Ascending aorta (tissue), 2 donors: Measurements from ENCODE around the gene COG3. TPM values are rescaled to one million over a fixed set of nuclear protein-coding genes. Genes with fewer than 3 reads are reported as not detected.

Experiments used
- DNase-seq, 2 donors: peaks; one replicate each; pipeline ENCODE4 v3.0.0-alpha.2; 2019; ENCODE audit warnings: low spot score in 2 of 2
- H3K27ac ChIP-seq, 2 donors: fragments of 200-600 bp; sonication (generic); one replicate each; pipeline ENCODE4 v1.5.1; 2016 to 2017; ENCODE audit warnings: mild to moderate bottlenecking in 1 of 2
- H3K27me3 ChIP-seq: fragments of 200-600 bp; sonication (generic); one replicate; pipeline ENCODE4 v1.5.1; 2017
- H3K36me3 ChIP-seq, 2 donors: fragments of 200-600 bp; sonication (generic); one replicate each; pipeline ENCODE4 v1.5.1; 2016
- H3K4me1 ChIP-seq, 2 donors: fragments of 200-600 bp; sonication (generic); one replicate each; pipeline ENCODE4 v1.5.1; 2016 to 2017; ENCODE audit warnings: mild to moderate bottlenecking in 1 of 2
- H3K4me3 ChIP-seq, 2 donors: fragments of 200-600 bp; sonication (generic); one replicate each; pipeline ENCODE4 v1.5.1; 2016 to 2017; ENCODE audit warnings: mild to moderate bottlenecking in 1 of 2
- H3K9me3 ChIP-seq, 2 donors: fragments of 200-600 bp; sonication (generic); one replicate each; pipeline ENCODE4 v1.5.1; 2016
- intact Hi-C: fragments of 100-400 bp; cut with DNase I; formaldehyde crosslinking; loops from one replicate; pipeline ENCODE4 v1.15.1; 2023
- total RNA-seq: library from RNA; depleted of rRNA; stranded (reverse); fragments of >200 nt; gene quantifications from one replicate; pipeline ENCODE4 v1.1.0, GENCODE V29; 2016
- TF ChIP-seq, protein P1 (sequence below), 3 experiments: fragments of 200-600 bp in 2 of 3; fragments of 450-650 bp in 1 of 3; sonication (generic) in 2 of 3; IDR thresholded peaks; one replicate each; pipeline ENCODE4 v1.5.1; 2016 to 2019; ENCODE audit warnings: antibody characterized with exemption in 3 of 3, mild to moderate bottlenecking in 1 of 3, moderate library complexity in 1 of 3

Gene COG3
- total RNA-seq, 1 donor from 2014 or later = 5.7 TPM

DNA sequence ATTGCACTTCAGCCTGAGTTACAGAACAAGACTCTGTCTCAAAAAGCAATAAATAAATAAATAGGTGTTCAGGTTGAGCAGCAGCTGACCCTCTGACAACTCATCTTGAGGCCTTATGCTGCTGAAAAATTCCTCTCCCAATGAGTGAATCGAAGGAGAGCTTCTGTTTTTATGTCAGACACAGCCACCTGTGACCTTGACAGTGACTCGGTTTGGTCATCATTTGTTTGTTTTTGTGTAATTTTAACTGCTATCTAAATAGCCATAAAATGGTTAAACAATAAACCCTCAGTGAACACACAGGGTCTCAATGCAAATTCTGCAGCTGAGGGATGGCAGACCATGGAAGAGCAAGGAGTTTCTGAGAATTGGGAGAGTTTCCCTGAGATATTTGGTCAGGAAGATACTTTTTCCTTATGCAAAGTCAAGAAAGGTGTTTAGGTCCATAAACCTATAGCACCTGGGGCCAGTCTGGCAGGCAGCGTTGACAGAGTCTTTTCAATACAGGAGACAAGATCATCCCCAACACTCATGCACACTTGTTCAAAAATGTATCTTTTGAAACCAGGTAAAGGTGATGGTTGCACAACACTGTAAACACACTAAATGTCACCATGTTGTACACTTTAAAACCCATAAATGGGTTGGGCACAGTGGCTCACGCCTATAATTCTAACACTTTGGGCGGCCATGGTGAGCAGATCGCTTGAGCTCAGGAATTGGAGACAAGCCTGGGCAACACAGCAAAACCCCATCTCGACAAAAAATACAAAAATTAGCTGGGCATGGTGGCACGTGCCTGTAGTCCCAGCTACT is 30.0 kb upstream of the COG3 start:
- Histone ChIP-seq H3K27ac (no peak overlapping the region), H3K36me3 (no peaks in the 10 kb centered on the region), H3K27me3 (no peaks in the 10 kb centered on the region), H3K4me3 (no peak overlapping the region), H3K9me3 (no peaks in the 10 kb centered on the region), H3K4me1 (no peaks in the 10 kb centered on the region)
- TF ChIP-seq, protein P1, sequence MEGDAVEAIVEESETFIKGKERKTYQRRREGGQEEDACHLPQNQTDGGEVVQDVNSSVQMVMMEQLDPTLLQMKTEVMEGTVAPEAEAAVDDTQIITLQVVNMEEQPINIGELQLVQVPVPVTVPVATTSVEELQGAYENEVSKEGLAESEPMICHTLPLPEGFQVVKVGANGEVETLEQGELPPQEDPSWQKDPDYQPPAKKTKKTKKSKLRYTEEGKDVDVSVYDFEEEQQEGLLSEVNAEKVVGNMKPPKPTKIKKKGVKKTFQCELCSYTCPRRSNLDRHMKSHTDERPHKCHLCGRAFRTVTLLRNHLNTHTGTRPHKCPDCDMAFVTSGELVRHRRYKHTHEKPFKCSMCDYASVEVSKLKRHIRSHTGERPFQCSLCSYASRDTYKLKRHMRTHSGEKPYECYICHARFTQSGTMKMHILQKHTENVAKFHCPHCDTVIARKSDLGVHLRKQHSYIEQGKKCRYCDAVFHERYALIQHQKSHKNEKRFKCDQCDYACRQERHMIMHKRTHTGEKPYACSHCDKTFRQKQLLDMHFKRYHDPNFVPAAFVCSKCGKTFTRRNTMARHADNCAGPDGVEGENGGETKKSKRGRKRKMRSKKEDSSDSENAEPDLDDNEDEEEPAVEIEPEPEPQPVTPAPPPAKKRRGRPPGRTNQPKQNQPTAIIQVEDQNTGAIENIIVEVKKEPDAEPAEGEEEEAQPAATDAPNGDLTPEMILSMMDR (IDR thresholded peaks at IDR 0.05) = no peak
- intact Hi-C loops = no loop called here
- peak in 1 of 2 donors; percentile 2 for DNase-seq

DNA sequence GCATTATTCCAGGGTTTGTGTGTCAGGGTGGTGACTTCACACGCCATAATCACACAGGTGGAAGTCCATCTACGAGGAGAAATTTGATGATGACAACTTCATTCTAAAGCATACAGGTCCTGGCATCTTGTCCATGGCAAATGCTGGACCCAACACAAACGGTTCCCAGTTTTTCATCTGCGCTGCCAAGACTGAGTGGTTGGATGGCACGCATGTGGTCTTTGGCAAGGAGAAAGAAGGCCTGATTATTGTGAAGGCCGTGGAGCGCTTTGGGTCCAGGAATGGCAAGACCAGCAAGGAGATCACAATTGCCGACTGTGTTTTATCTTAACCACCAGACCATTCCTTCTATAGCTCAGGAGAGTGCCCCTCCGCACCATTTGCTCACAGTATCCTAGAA is 28.4 kb upstream of the COG3 start:
- intact Hi-C loops = no loop called here
- H3K27me3 ChIP-seq = no peaks in the 10 kb centered on the region
- H3K36me3 ChIP-seq = no peaks in the 10 kb centered on the region
- H3K4me3 ChIP-seq = no peak overlapping the region
- H3K4me1 ChIP-seq = no peaks in the 10 kb centered on the region
- no peak overlapping the region for H3K27ac ChIP-seq
- DNase-seq = peak in 1 of 2 donors; percentile 31
- H3K9me3 ChIP-seq = no peaks in the 10 kb centered on the region
- TF ChIP-seq, protein P1 (IDR thresholded peaks at IDR 0.05) = no peak

DNA sequence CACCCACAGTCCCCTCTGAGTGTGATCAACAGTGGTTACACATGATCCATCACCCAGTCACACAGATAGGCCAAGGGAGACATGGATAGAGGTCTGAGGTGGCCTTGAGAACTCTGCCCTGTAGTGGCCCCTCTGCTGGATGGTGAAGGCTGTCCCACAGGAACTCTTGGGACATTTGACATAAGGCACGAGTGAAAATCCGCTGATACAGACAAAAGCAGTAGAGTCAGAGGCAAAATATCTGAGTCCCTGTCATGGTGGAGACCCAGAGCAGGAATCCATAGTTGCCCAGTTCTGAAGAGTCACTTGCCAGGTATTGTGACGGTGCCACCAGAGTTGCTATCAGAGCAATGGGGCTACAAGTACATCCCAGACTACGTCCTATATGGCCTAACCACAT is 27.8 kb upstream of the COG3 start:
- no peaks in the 10 kb centered on the region for H3K27me3 ChIP-seq
- intact Hi-C loops = no loop called here
- TF ChIP-seq, protein P1 (IDR thresholded peaks at IDR 0.05) = no peak

DNA sequence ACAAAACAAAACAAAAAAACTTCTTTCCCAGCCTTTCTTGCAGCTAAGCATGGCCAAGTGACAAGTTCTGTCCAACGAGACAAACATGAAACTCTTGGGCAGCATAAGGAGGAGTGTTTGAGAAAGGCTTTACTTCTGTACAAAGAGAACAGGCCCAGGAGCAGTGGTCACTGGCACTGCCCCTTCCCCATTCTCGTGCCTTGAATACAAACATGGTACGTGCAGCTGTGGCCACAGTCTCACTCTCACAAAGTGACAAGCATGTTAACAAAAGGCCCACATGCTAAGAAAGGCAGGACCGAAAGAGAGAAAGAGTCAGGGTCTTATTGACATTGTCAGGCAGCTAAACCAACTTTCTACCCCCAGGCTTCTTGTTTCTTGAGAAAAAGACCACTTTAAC is 26.8 kb upstream of the COG3 start:
- TF ChIP-seq, protein P1 (IDR thresholded peaks at IDR 0.05) = no peak
- intact Hi-C loops = no loop called here

More for the DNA sequence above, 27.8 kb upstream of the COG3 start:
- peak in 1 of 2 donors; percentile 37 for DNase-seq
- Histone ChIP-seq H3K27ac (no peak overlapping the region), H3K36me3 (no peaks in the 10 kb centered on the region), H3K9me3 (no peaks in the 10 kb centered on the region), H3K4me1 (no peaks in the 10 kb centered on the region), H3K4me3 (no peak overlapping the region)

DNA sequence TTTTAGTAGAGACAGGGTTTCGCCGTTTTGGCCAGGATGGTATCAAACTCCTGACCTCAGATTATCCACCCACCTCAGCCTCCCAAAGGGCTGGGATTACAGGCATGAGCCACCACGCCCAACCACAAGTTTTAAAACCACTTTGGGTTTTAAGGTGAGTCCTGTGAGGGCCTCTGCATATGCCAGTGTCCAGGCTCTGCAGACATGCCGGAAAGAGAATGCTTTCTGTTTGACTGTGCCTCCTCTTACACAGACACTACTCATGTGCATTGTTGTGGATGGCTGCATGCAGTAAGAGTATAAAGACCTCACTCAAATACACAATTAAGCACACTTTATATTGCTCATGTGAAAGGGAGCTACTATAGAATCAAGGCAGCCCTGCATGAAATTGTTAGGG is 25.7 kb upstream of the COG3 start:
- TF ChIP-seq, protein P1 (IDR thresholded peaks at IDR 0.05) = no peak
- H3K9me3 ChIP-seq = no peaks in the 10 kb centered on the region
- no peaks in the 10 kb centered on the region for H3K4me1 ChIP-seq
- H3K4me3 ChIP-seq = no peak overlapping the region
- no peaks in the 10 kb centered on the region for H3K36me3 ChIP-seq
- DNase-seq = peak in 1 of 2 donors; percentile 28
- no peaks in the 10 kb centered on the region for H3K27me3 ChIP-seq
- H3K27ac ChIP-seq = no peak overlapping the region
- intact Hi-C loops = no loop called here

More for the DNA sequence above, 26.8 kb upstream of the COG3 start:
- Histone ChIP-seq H3K4me3 (no peak overlapping the region), H3K27ac (no peak overlapping the region), H3K36me3 (no peaks in the 10 kb centered on the region), H3K4me1 (no peaks in the 10 kb centered on the region), H3K9me3 (no peaks in the 10 kb centered on the region), H3K27me3 (no peaks in the 10 kb centered on the region)
- peak in 1 of 2 donors; percentile 16 for DNase-seq
